Testis (tissue), 2 donors: ENCODE results near the gene TINAGL1.

ENCODE experiments used
- CTCF ChIP-seq, 3 experiments: fragments of 450-650 bp in 2 of 3; fragments of 200-600 bp in 1 of 3; sonication (generic) in 1 of 3; IDR thresholded peaks; one replicate each; pipeline ENCODE4 v1.5.1; 2016 to 2019; ENCODE audit warnings: antibody characterized with exemption in 3 of 3, mild to moderate bottlenecking in 2 of 3, moderate library complexity in 1 of 3
- POLR2A ChIP-seq: fragments of 450-650 bp; IDR thresholded peaks from one replicate; pipeline ENCODE4 v1.6.1; 2017; ENCODE audit warnings: antibody characterized with exemption, mild to moderate bottlenecking, moderate library complexity

GRCh38 chr1:31581821-31582810 lies 5.8 kb downstream of the TINAGL1 start:
- TF ChIP-seq CTCF (IDR thresholded peaks at IDR 0.05) (no peak), POLR2A (no peak)
